Fibroblast of villous mesenchyme (primary cell): Measurements from ENCODE around the gene SF3A2. TPM values are rescaled to one million over a fixed set of nuclear protein-coding genes. Genes with fewer than 3 reads are reported as not detected.
A peak's percentile ranks its signal among the peaks of the same experiment; 100 is the strongest.

Source experiments
- DNase-seq: peaks from one replicate; pipeline ENCODE4 v3.0.0-alpha.2; 2010; ENCODE audit warnings: low read depth
- H3K4me3 ChIP-seq: 2 replicates; pipeline ENCODE4 v1.5.1; 2011; ENCODE audit warnings: low read depth, mild to moderate bottlenecking, low read length
- total RNA-seq: library from RNA; depleted of rRNA; stranded (reverse); fragments of >200 nt; gene quantifications from 2 replicates; pipeline ENCODE4 v1.2.3, GENCODE V29; 2012
- TF ChIP-seq, protein P1 (sequence below): IDR thresholded peaks from 2 replicates; pipeline ENCODE4 v1.5.1; 2012; ENCODE audit warnings: low read depth, mild to moderate bottlenecking, low read length; ENCODE audit not compliant: insufficient read depth

SF3A2 gene
- total RNA-seq, 1 donor: 24.6 TPM

- DNase-seq: peak; percentile 67
- peak within 1 kb of the TSS; percentile 44 for H3K4me3 ChIP-seq
- TF ChIP-seq, protein P1, sequence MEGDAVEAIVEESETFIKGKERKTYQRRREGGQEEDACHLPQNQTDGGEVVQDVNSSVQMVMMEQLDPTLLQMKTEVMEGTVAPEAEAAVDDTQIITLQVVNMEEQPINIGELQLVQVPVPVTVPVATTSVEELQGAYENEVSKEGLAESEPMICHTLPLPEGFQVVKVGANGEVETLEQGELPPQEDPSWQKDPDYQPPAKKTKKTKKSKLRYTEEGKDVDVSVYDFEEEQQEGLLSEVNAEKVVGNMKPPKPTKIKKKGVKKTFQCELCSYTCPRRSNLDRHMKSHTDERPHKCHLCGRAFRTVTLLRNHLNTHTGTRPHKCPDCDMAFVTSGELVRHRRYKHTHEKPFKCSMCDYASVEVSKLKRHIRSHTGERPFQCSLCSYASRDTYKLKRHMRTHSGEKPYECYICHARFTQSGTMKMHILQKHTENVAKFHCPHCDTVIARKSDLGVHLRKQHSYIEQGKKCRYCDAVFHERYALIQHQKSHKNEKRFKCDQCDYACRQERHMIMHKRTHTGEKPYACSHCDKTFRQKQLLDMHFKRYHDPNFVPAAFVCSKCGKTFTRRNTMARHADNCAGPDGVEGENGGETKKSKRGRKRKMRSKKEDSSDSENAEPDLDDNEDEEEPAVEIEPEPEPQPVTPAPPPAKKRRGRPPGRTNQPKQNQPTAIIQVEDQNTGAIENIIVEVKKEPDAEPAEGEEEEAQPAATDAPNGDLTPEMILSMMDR: no peak
These were observed 45.6 kb downstream of the SF3A2 start, which contains the start of gene PEAK3 for GRCh38 chr19:2282062-2282861. Gene PEAK3, minus strand, starts transcription at chr19:2282175. Its CDS starts 1,244 bp downstream, at chr19:2280931.

DNA sequence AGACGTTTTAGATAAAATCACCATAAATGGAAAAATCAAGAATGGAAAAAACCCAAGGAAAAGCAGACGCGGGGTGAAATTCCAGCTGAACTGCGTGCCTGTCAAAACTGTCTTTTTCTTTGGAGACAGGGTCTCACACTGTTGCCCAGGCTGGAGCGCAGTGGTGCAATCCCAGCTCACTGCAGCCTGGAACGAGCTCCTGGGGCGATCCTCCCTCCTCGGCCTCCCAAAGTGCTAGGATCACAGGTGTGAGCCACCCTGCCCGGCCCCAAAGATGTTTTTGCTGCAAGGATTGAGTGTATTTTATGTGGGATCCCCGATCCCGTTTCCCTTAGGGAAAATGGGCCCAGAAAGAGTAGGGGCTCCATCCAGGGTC is 46.2 kb downstream of the SF3A2 start:
- no peak for DNase-seq
- H3K4me3 ChIP-seq: no peak overlapping the region
- TF ChIP-seq, protein P1: no peak

- no peak overlapping the region for H3K4me3 ChIP-seq
- TF ChIP-seq, protein P1: no peak
- no peak for DNase-seq
These were observed 47.3 kb downstream of the SF3A2 start for GRCh38 chr19:2283835-2284507.

DNA sequence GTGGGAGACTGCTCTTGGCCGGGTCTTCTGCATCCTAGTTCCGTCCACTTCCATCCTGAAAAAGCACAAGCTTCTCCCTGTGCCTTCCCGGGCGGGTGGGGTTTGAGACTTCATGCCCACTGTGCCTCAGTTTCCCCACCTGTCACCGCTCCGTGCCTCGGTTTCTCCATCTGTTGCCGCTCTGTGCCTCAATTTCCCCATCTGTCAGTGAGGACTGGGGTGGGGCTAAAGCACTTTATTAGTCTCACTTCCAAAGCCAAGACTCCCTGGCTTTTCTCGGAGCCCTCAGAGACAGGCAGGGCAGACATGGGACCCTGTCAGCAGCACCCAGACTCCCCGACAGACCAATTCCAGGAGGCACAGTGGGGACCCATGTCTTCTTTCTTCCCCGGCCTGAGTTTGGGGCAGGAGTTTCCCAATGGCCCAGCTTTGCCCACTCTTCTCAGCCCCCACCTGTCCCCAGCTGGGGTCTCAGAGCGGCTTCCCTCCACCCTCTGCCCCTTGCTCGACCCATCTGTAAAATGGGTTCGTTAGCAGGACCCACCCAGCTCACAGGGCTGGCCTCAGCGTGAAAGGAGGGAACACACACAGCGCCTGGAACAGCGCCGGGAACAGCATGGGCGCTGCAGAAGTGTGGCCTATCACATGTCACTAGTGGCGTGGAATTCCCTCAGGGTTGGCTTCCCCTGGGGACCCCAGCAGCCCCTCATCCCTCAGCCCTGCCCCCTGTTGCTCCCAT is 49.9 kb downstream of the SF3A2 start:
- DNase-seq: no peak
- TF ChIP-seq, protein P1: no peak
- no peak overlapping the region for H3K4me3 ChIP-seq

GRCh38 chr19:2287585-2288337 is 51.1 kb downstream of the SF3A2 start:
- no peak overlapping the region for H3K4me3 ChIP-seq
- TF ChIP-seq, protein P1: no peak
- DNase-seq: no peak

GRCh38 chr19:2288338-2288817 is 51.8 kb downstream of the SF3A2 start:
- TF ChIP-seq, protein P1: no peak
- no peak overlapping the region for H3K4me3 ChIP-seq
- DNase-seq: no peak
